ENCODE measurements around the gene ADAM12. TPM values are rescaled to one million over a fixed set of nuclear protein-coding genes. Genes with fewer than 3 reads are reported as not detected.

Gene ADAM12
- total RNA-seq, 1 experiment from 2014 or later, result not detected

GRCh38 chr10:126011995-126012394, 376.3 kb downstream of the ADAM12 start:
- Histone ChIP-seq H3K27ac (ENCODE audit: low read depth, low read length) (no peak overlapping the region), H3K4me3 (replicated peaks in 1 of 2; ENCODE audit: low read depth in 1 of 2, low read length in 2 of 2) (no peak overlapping the region), H3K79me2 (ENCODE audit: insufficient read depth, low read length) (no peaks in the 10 kb centered on the region), H3K4me1 (ENCODE audit: control insufficient read depth in 1 of 2, insufficient read depth in 2 of 2, low read length in 2 of 2) (peaks cover 0 to 5% of the 10 kb centered on the region in 2 experiments; a peak in 1 of 4 replicates), H3K9ac (ENCODE audit: low read length) (no peak overlapping the region), H2AFZ (ENCODE audit: low read depth, low read length, poor library complexity, severe bottlenecking) (no peak overlapping the region), H3K9me3 (ENCODE audit: control insufficient read depth in 1 of 2, insufficient read depth in 1 of 2, low read depth in 1 of 2, low read length in 2 of 2) (no peaks in the 10 kb centered on the region), H3K36me3 (ENCODE audit: control insufficient read depth in 1 of 2, insufficient read depth in 2 of 2, low read length in 2 of 2) (no peaks in the 10 kb centered on the region), H3K9me2 (ENCODE audit: insufficient read depth) (no peaks in the 10 kb centered on the region), H3K27me3 (ENCODE audit: insufficient read depth, low read length) (no peaks in the 10 kb centered on the region), H3K4me2 (ENCODE audit: low read length) (no peak overlapping the region), H4K20me1 (ENCODE audit: insufficient read depth) (no peaks in the 10 kb centered on the region)
- no TSS peak for BruUV-seq (replicated peaks)
- intact Hi-C loops (cut with micrococcal nuclease), result no loop called here
- ATAC-seq (no peak), DNase-seq (ENCODE audit: low read depth, low spot score) (no peak)
- TF ChIP-seq CBX3 (IDR thresholded peaks at IDR 0.05; ENCODE audit: low read depth), result no peak
- ChIA-PET POLR2A (no interaction called here), RAD21 (ENCODE audit: low non-redundant PET in 1 of 2, low total read pairs in 2 of 2, uncharacterized antibody in 2 of 2, unreplicated experiment in 2 of 2) (no interaction called here), CTCF (no interaction called here)

DNA sequence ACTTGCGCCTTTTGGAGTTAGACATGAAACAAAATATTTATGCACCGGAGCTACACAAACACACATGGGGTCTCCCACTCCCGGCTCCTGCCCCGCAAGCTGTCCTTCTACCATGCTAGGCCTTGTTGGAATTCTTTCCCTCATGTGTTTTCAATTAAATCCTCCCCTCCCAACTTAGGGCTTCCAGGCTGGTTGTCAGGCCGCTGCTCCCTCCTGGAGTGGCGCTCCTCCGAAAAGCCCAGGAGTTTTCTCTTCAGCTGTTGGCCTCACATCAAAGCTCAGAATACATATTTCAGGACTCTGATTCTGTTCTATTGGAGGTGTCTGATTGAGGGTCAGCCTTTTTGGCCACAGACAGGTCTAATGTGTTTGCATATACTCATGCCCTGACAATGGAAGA, 378.6 kb downstream of the ADAM12 start:
- peaks cover 0 to 5% of the 10 kb centered on the region in 2 experiments; a peak in 1 of 4 replicates for H3K4me1 ChIP-seq (ENCODE audit: control insufficient read depth in 1 of 2, insufficient read depth in 2 of 2, low read length in 2 of 2)
- intact Hi-C loops (cut with micrococcal nuclease), result no loop called here
- H3K9ac ChIP-seq (ENCODE audit: low read length), result no peak overlapping the region
- H3K4me3 ChIP-seq (replicated peaks in 1 of 2; ENCODE audit: low read depth in 1 of 2, low read length in 2 of 2), result no peak overlapping the region
- DNase-seq (ENCODE audit: low read depth, low spot score) (no peak), ATAC-seq (no peak)
- POLR2A ChIA-PET, result no interaction called here
- H4K20me1 ChIP-seq (ENCODE audit: insufficient read depth), result no peaks in the 10 kb centered on the region
- RAD21 ChIA-PET (ENCODE audit: low non-redundant PET in 1 of 2, low total read pairs in 2 of 2, uncharacterized antibody in 2 of 2, unreplicated experiment in 2 of 2), result no interaction called here
- no peak overlapping the region for H3K4me2 ChIP-seq (ENCODE audit: low read length)
- no peaks in the 10 kb centered on the region for H3K79me2 ChIP-seq (ENCODE audit: insufficient read depth, low read length)
- H2AFZ ChIP-seq (ENCODE audit: low read depth, low read length, poor library complexity, severe bottlenecking), result no peak overlapping the region
- no peaks in the 10 kb centered on the region for H3K27me3 ChIP-seq (ENCODE audit: insufficient read depth, low read length)
- H3K36me3 ChIP-seq (ENCODE audit: control insufficient read depth in 1 of 2, insufficient read depth in 2 of 2, low read length in 2 of 2), result no peaks in the 10 kb centered on the region
- no peak overlapping the region for H3K27ac ChIP-seq (ENCODE audit: low read depth, low read length)
- CTCF ChIA-PET, result no interaction called here
- no TSS peak for BruUV-seq (replicated peaks)
- H3K9me2 ChIP-seq (ENCODE audit: insufficient read depth), result no peaks in the 10 kb centered on the region
- H3K9me3 ChIP-seq (ENCODE audit: control insufficient read depth in 1 of 2, insufficient read depth in 1 of 2, low read depth in 1 of 2, low read length in 2 of 2), result no peaks in the 10 kb centered on the region
- no peak for TF ChIP-seq FOSL1 (IDR thresholded peaks at IDR 0.05; ENCODE audit: low read depth)
- TF ChIP-seq ELF1 (IDR thresholded peaks at IDR 0.05; ENCODE audit: borderline replicate concordance, low read depth), result no peak
- no peak for TF ChIP-seq POLR2A (IDR thresholded peaks at IDR 0.05; ENCODE audit: borderline replicate concordance, extremely low read depth, insufficient read depth, insufficient read length)
- TF ChIP-seq, protein P1, sequence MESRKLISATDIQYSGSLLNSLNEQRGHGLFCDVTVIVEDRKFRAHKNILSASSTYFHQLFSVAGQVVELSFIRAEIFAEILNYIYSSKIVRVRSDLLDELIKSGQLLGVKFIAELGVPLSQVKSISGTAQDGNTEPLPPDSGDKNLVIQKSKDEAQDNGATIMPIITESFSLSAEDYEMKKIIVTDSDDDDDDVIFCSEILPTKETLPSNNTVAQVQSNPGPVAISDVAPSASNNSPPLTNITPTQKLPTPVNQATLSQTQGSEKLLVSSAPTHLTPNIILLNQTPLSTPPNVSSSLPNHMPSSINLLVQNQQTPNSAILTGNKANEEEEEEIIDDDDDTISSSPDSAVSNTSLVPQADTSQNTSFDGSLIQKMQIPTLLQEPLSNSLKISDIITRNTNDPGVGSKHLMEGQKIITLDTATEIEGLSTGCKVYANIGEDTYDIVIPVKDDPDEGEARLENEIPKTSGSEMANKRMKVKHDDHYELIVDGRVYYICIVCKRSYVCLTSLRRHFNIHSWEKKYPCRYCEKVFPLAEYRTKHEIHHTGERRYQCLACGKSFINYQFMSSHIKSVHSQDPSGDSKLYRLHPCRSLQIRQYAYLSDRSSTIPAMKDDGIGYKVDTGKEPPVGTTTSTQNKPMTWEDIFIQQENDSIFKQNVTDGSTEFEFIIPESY (IDR thresholded peaks at IDR 0.05; ENCODE audit: extremely low read depth, insufficient replicate concordance, low read length), result no peak
- no peak for TF ChIP-seq ZFX (IDR thresholded peaks at IDR 0.05)
- no peak for TF ChIP-seq YY1 (IDR thresholded peaks at IDR 0.05; ENCODE audit: extremely low read depth, insufficient replicate concordance, low read depth, low read length)
- TF ChIP-seq, protein P2, sequence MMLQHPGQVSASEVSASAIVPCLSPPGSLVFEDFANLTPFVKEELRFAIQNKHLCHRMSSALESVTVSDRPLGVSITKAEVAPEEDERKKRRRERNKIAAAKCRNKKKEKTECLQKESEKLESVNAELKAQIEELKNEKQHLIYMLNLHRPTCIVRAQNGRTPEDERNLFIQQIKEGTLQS (IDR thresholded peaks at IDR 0.05), result no peak
- TF ChIP-seq POLR2AphosphoS5 (IDR thresholded peaks at IDR 0.05; ENCODE audit: low read depth, low read length), result no peak
- TF ChIP-seq SP1 (IDR thresholded peaks at IDR 0.05; ENCODE audit: low read depth), result no peak
- no peak for TF ChIP-seq ZNF274 (IDR thresholded peaks at IDR 0.05; ENCODE audit: low read depth, low read length)
- no peak for TF ChIP-seq SIN3A (IDR thresholded peaks at IDR 0.05; ENCODE audit: low read depth)
